Vagina (tissue), 2 donors: ENCODE measurements around the gene HNRNPAB. TPM values are rescaled to one million over a fixed set of nuclear protein-coding genes. Genes with fewer than 3 reads are reported as not detected.

ENCODE experiments used
- DNase-seq, 2 donors: peaks; one replicate each; pipeline ENCODE4 v3.0.0-alpha.2; 2017; ENCODE audit errors: extremely low spot score in 2 of 2
- H3K27ac ChIP-seq: fragments of 200-600 bp; sonication (generic); one replicate; pipeline ENCODE4 v1.5.1; 2019
- H3K27me3 ChIP-seq: fragments of 200-600 bp; sonication (generic); one replicate; pipeline ENCODE4 v1.5.1; 2019
- H3K36me3 ChIP-seq, 2 donors: fragments of 200-600 bp; sonication (generic); one replicate each; pipeline ENCODE4 v1.5.1; 2017 to 2019
- H3K4me1 ChIP-seq: fragments of 200-600 bp; sonication (generic); one replicate; pipeline ENCODE4 v1.5.1; 2019
- H3K4me3 ChIP-seq, 2 donors: fragments of 200-600 bp; sonication (generic); 1 replicate in 1 of 2; 2 replicates in 1 of 2; pipeline ENCODE4 v1.5.1; 2016 to 2019
- H3K9me3 ChIP-seq: fragments of 200-600 bp; sonication (generic); one replicate; pipeline ENCODE4 v1.5.1; 2019
- POLR2A ChIP-seq, 2 donors: fragments of 450-650 bp; IDR thresholded peaks; one replicate each; pipeline ENCODE4 v1.6.1; 2017; ENCODE audit warnings: antibody characterized with exemption in 2 of 2, mild to moderate bottlenecking in 2 of 2, moderate library complexity in 2 of 2
- POLR2AphosphoS5 ChIP-seq, 2 donors: sonication (generic); formaldehyde crosslinking; IDR thresholded peaks; one replicate each; pipeline ENCODE4 v1.9.0; 2017; ENCODE audit warnings: antibody characterized with exemption in 2 of 2, mild to moderate bottlenecking in 2 of 2, low read depth in 1 of 2; ENCODE audit not compliant: insufficient read depth in 1 of 2
- intact Hi-C: fragments of 100-400 bp; cut with DNase I; formaldehyde crosslinking; loops from one replicate; pipeline ENCODE4 v1.15.1; 2023
- total RNA-seq: library from RNA; depleted of rRNA; stranded (reverse); fragments of >200 nt; gene quantifications from one replicate; pipeline ENCODE4 v1.2.3, GENCODE V29; 2016
- TF ChIP-seq, protein P1 (sequence below), 3 experiments: fragments of 450-650 bp in 2 of 3; fragments of 200-600 bp in 1 of 3; sonication (generic) in 1 of 3; IDR thresholded peaks; one replicate each; pipeline ENCODE4 v1.5.1; 2017 to 2019; ENCODE audit warnings: antibody characterized with exemption in 3 of 3, mild to moderate bottlenecking in 2 of 3, moderate library complexity in 2 of 3

Gene HNRNPAB
- total RNA-seq, 1 donor from 2014 or later = 92.6 TPM

DNA sequence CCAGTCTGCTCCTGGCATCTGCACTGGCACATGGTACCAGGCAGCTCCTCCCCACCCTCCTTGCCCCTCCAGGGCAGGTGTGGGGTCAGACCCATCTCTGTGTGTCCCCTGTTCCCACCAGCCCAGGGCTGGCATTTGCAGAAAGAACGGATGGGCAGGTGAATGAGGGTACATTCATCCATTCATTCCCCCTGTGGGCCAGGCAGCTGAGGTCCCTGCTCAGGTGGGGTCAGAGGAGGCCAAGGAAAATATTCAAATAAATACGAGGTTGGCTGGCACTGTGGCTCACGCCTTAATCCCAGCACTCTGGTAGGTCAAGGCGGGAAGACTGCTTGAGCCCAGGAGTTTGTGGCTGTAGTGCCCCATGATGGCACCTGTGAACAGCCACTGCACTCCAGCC lies 53.3 kb downstream of the HNRNPAB start:
- H3K27ac ChIP-seq = no peak overlapping the region
- no peaks in the 10 kb centered on the region for H3K9me3 ChIP-seq
- DNase-seq = no peak
- no peak for TF ChIP-seq POLR2A (IDR thresholded peaks at IDR 0.05)
- H3K36me3 ChIP-seq = no peaks in the 10 kb centered on the region
- intact Hi-C loops = no loop called here
- no peak overlapping the region for H3K4me3 ChIP-seq
- H3K27me3 ChIP-seq = no peaks in the 10 kb centered on the region
- no peaks in the 10 kb centered on the region for H3K4me1 ChIP-seq

DNA sequence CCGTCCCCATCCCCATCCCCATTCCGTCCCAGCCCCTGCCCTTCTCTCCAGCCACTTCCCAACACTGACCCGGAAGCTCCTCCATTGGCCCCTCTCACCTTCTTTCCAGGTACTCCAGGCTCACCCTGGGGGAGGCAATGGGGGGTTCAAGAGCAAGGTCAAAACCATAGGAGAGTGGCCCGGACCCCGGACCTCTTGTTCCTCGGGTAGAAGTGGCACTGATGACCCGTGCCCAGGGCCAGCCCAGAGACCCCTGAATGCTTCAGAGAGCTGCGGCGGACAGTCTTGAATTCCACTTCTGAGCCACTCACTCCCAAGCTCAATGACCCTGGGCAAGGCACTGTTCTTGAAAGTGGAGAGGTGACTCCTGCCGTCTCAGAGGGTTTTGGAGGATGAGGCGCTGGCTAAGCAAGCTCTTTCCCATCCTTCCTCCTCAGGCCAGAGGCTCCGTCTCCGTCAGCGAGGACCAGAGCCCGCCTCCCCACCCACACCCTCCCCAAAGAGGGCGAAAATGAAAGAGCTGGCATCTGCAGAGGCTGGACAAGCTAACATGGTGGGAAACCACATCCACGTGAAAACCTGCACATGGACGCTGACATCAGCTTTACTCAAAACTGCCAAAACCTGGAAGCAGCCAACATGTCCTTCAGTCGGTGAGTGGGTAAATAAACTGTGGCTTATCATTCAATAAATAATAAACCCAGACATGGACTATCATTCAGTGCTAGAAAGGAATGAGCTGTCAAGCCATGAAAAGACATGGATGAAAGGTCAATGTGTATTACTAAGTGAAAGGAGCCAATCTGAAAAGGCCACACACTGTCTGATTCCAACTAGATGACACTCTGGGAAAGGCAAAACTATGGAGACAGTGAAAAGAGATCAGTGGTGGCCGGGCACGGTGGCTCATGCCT lies 55.5 kb downstream of the HNRNPAB start:
- intact Hi-C loops = no loop called here
- Histone ChIP-seq H3K36me3 (no peaks in the 10 kb centered on the region), H3K4me3 (no peak overlapping the region), H3K4me1 (no peaks in the 10 kb centered on the region), H3K27me3 (no peaks in the 10 kb centered on the region), H3K27ac (no peak overlapping the region), H3K9me3 (no peaks in the 10 kb centered on the region)
- TF ChIP-seq, protein P1, sequence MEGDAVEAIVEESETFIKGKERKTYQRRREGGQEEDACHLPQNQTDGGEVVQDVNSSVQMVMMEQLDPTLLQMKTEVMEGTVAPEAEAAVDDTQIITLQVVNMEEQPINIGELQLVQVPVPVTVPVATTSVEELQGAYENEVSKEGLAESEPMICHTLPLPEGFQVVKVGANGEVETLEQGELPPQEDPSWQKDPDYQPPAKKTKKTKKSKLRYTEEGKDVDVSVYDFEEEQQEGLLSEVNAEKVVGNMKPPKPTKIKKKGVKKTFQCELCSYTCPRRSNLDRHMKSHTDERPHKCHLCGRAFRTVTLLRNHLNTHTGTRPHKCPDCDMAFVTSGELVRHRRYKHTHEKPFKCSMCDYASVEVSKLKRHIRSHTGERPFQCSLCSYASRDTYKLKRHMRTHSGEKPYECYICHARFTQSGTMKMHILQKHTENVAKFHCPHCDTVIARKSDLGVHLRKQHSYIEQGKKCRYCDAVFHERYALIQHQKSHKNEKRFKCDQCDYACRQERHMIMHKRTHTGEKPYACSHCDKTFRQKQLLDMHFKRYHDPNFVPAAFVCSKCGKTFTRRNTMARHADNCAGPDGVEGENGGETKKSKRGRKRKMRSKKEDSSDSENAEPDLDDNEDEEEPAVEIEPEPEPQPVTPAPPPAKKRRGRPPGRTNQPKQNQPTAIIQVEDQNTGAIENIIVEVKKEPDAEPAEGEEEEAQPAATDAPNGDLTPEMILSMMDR (IDR thresholded peaks at IDR 0.05) = no peak
- TF ChIP-seq POLR2AphosphoS5 (IDR thresholded peaks at IDR 0.05; ENCODE audit: insufficient read depth in 1 of 2, low read depth in 1 of 2) = no peak
- no peak for TF ChIP-seq POLR2A (IDR thresholded peaks at IDR 0.05)
- DNase-seq = no peak

Other genes with a start within 250 kb of the HNRNPAB start
- gene PROP1, start 208.3 kb upstream of the HNRNPAB start, total RNA-seq = not detected
- gene N4BP3, start 91.0 kb upstream of the HNRNPAB start, total RNA-seq = 4.9 TPM
- 51.6 TPM for gene RMND5B, start 73.5 kb upstream of the HNRNPAB start, total RNA-seq
- 172 TPM for gene NHP2, start 50.6 kb upstream of the HNRNPAB start, total RNA-seq
- not detected for gene GMCL2, start 17.2 kb upstream of the HNRNPAB start, total RNA-seq
- gene PHYKPL, start 28.3 kb downstream of the HNRNPAB start, total RNA-seq = 77.8 TPM